GM23248 (cell line): ENCODE data around the gene SMC6.

Source experiments
- EZH2 ChIP-seq: fragments of 200-600 bp; sonication (generic); IDR thresholded peaks from 2 replicates; pipeline ENCODE4 v1.6.1; 2018; ENCODE audit warnings: antibody characterized with exemption, mild to moderate bottlenecking; ENCODE audit not compliant: insufficient read depth, poor library complexity, severe bottlenecking
- EZH2phosphoT487 ChIP-seq: fragments of 200-600 bp; sonication (generic); IDR thresholded peaks from 2 replicates; pipeline ENCODE4 v1.6.1; 2018; ENCODE audit warnings: antibody characterized with exemption, moderate library complexity, mild to moderate bottlenecking, low read depth; ENCODE audit not compliant: insufficient read depth

- TF ChIP-seq EZH2 (no peak), EZH2phosphoT487 (no peak)
Measured at GRCh38 chr2:17638196-17638743, 115.3 kb downstream of the SMC6 start.
